Sigmoid colon (tissue), 7 donors: ENCODE measurements around the gene VWA3B. TPM values are rescaled to one million over a fixed set of nuclear protein-coding genes. Genes with fewer than 3 reads are reported as not detected.
"Not testable (repeated sequence)": the region's sequence is repeated elsewhere in the genome, so short reads cannot be mapped to it uniquely, and the experiment has no call there.

Experiments
- DNase-seq: peaks from one replicate; pipeline ENCODE4 v3.0.0-alpha.2; 2019
- H3K27ac ChIP-seq, 4 donors: fragments of 200-600 bp; sonication (generic); one replicate each; pipeline ENCODE4 v1.5.1; 2016 to 2019; ENCODE audit warnings: mild to moderate bottlenecking in 1 of 4
- H3K27me3 ChIP-seq, 3 donors: fragments of 200-600 bp; sonication (generic); one replicate each; pipeline ENCODE4 v1.5.1; 2019; ENCODE audit warnings: mild to moderate bottlenecking in 1 of 3
- H3K36me3 ChIP-seq, 4 donors: fragments of 200-600 bp; sonication (generic); one replicate each; pipeline ENCODE4 v1.5.1; 2016 to 2019
- H3K4me1 ChIP-seq, 4 donors: fragments of 200-600 bp; sonication (generic); one replicate each; pipeline ENCODE4 v1.5.1; 2017 to 2019
- H3K4me3 ChIP-seq, 4 donors: fragments of 200-600 bp; sonication (generic); one replicate each; pipeline ENCODE4 v1.5.1; 2017 to 2019; ENCODE audit warnings: mild to moderate bottlenecking in 2 of 4, moderate library complexity in 1 of 4
- H3K9me3 ChIP-seq, 4 donors: fragments of 200-600 bp in 3 of 4; sonication (generic) in 3 of 4; one replicate each; pipeline versions ENCODE4 v1.5.1 to v1.6.1; 2013 to 2019
- EP300 ChIP-seq, 4 donors: sonication (generic); formaldehyde crosslinking; IDR thresholded peaks; one replicate each; pipeline ENCODE4 v1.6.1; 2017; ENCODE audit warnings: antibody characterized with exemption in 4 of 4
- POLR2A ChIP-seq, 2 donors: fragments of 450-650 bp; IDR thresholded peaks; one replicate each; pipeline ENCODE4 v1.6.1; 2016; ENCODE audit warnings: antibody characterized with exemption in 2 of 2, mild to moderate bottlenecking in 2 of 2, moderate library complexity in 2 of 2
- POLR2AphosphoS5 ChIP-seq, 4 donors: sonication (generic); formaldehyde crosslinking; IDR thresholded peaks; one replicate each; pipeline ENCODE4 v1.6.1; 2017; ENCODE audit warnings: antibody characterized with exemption in 4 of 4
- WGBS, 2 donors: extraction: QIAGEN DNeasy Blood & Tissue Kit; methylation state at CpG; one replicate each; pipeline ENCODE4 v1.1.7; 2013; 5-methylcytosine and 5-hydroxymethylcytosine counted together
- intact Hi-C: fragments of 100-400 bp; cut with DNase I; formaldehyde crosslinking; loops from one replicate; pipeline ENCODE4 v1.15.1; 2023
- polyA plus RNA-seq, 3 donors: library from polyadenylated mRNA; stranded (reverse); fragments of 200-250 nt; gene quantifications; one replicate each; pipeline ENCODE4 v1.2.3, GENCODE V29; 2013
- total RNA-seq, 4 donors: library from RNA; depleted of rRNA; stranded (reverse); fragments of >200 nt; gene quantifications; one replicate each; pipeline ENCODE4 v1.1.0, GENCODE V29; 2016
- TF ChIP-seq, protein P1 (sequence below), 4 experiments: fragments of 450-650 bp in 3 of 4; fragments of 200-600 bp in 1 of 4; IDR thresholded peaks; one replicate each; pipeline ENCODE4 v1.5.1; 2016 to 2019; ENCODE audit warnings: antibody characterized with exemption in 4 of 4, mild to moderate bottlenecking in 3 of 4, moderate library complexity in 2 of 4
- donor health status: healthy with polysubstance abuse.
- donor health status: Bipolar disorder and iron deficiency.
- donor health status: healthy.

The VWA3B gene
- total and polyA plus RNA-seq, 7 donors, result 0.55 to 1.4 (median 1.2) TPM; not detected in 3

- intact Hi-C loops, result no loop called here
- Histone ChIP-seq H3K9me3 (peaks cover 0 to 2% (median under 1%) of the 10 kb centered on the region in 4 donors), H3K27ac (no peak overlapping the region), H3K36me3 (no peaks in the 10 kb centered on the region), H3K4me1 (no peaks in the 10 kb centered on the region), H3K27me3 (no peaks in the 10 kb centered on the region), H3K4me3 (no peak overlapping the region)
- TF ChIP-seq POLR2AphosphoS5 (IDR thresholded peaks at IDR 0.05) (no peak), POLR2A (IDR thresholded peaks at IDR 0.05) (no peak), EP300 (IDR thresholded peaks at IDR 0.05) (no peak)
- TF ChIP-seq, protein P1, sequence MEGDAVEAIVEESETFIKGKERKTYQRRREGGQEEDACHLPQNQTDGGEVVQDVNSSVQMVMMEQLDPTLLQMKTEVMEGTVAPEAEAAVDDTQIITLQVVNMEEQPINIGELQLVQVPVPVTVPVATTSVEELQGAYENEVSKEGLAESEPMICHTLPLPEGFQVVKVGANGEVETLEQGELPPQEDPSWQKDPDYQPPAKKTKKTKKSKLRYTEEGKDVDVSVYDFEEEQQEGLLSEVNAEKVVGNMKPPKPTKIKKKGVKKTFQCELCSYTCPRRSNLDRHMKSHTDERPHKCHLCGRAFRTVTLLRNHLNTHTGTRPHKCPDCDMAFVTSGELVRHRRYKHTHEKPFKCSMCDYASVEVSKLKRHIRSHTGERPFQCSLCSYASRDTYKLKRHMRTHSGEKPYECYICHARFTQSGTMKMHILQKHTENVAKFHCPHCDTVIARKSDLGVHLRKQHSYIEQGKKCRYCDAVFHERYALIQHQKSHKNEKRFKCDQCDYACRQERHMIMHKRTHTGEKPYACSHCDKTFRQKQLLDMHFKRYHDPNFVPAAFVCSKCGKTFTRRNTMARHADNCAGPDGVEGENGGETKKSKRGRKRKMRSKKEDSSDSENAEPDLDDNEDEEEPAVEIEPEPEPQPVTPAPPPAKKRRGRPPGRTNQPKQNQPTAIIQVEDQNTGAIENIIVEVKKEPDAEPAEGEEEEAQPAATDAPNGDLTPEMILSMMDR (IDR thresholded peaks at IDR 0.05), result no peak
- 89 to 91% methylated on average over 6 of the region's 6 CpGs for WGBS, 2 donors
- DNase-seq, result no peak
These were observed 13.2 kb downstream of the VWA3B start for GRCh38 chr2:98099939-98100743.

DNA sequence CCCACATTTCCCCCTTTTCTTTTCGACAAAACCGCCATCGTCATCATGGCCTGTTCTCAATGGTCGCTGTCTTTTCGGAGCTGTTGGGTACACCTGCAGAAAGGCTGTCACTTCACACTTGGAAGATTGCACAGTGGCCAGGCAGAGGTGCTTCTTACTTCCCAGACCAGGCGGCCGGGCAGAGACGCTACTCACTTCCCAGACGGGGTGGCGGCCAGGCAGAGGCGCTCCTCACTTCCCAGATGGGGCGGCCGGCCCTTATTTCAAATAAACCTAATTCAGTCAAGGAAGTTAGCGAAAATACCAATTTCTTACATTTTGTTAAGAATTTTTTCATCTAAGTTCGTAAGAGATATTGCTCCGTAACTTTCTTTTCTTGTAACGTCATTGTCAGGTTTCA lies 15.3 kb downstream of the VWA3B start:
- H3K9me3 ChIP-seq, H3K4me1 ChIP-seq, H3K36me3 ChIP-seq, H3K27me3 ChIP-seq, DNase-seq, intact Hi-C loops, H3K4me3 ChIP-seq, H3K27ac ChIP-seq: not testable (repeated sequence)
- 97 to 98% methylated on average over 17 of the region's 17 CpGs for WGBS, 2 donors

GRCh38 chr2:98102878-98103277 lies 15.9 kb downstream of the VWA3B start:
- no peak for TF ChIP-seq POLR2A (IDR thresholded peaks at IDR 0.05)
- TF ChIP-seq, protein P1 (IDR thresholded peaks at IDR 0.05), result no peak
- TF ChIP-seq EP300 (IDR thresholded peaks at IDR 0.05), result no peak
- TF ChIP-seq POLR2AphosphoS5 (IDR thresholded peaks at IDR 0.05), result no peak
- DNase-seq, result no peak
- H3K27me3 ChIP-seq, result no peaks in the 10 kb centered on the region
- H3K4me3 ChIP-seq, result no peak overlapping the region
- no peaks in the 10 kb centered on the region for H3K4me1 ChIP-seq
- intact Hi-C loops, result no loop called here
- H3K27ac ChIP-seq, result no peak overlapping the region
- no peaks in the 10 kb centered on the region for H3K9me3 ChIP-seq
- H3K36me3 ChIP-seq, result no peaks in the 10 kb centered on the region

DNA sequence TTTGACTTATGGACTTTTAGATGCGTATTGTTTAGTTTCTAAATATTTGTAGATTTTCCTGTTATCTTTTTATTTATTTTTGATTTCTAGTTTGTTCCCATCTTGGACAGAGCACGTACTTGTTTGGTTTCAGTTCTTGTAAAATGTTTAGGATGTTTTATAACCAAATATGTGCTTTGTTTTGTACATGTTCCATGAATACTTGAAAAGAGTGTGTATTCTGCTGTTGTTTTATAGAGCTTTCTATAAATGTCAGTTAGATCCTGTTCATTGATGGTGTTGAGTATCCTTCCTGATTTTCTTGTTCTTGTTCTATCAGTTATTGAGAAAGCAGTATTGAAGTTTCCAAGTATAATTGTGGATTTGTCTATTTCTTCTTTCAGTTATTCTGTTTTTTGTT lies 21.1 kb downstream of the VWA3B start:
- no peaks in the 10 kb centered on the region for H3K4me1 ChIP-seq
- intact Hi-C loops, result no loop called here
- no peaks in the 10 kb centered on the region for H3K36me3 ChIP-seq
- DNase-seq, result no peak
- H3K27me3 ChIP-seq, result no peaks in the 10 kb centered on the region
- 58 to 71% methylated on average over 2 of the region's 2 CpGs for WGBS, 2 donors
- H3K27ac ChIP-seq, result no peak overlapping the region
- H3K9me3 ChIP-seq, result no peaks in the 10 kb centered on the region
- TF ChIP-seq POLR2AphosphoS5 (IDR thresholded peaks at IDR 0.05) (no peak), POLR2A (IDR thresholded peaks at IDR 0.05) (no peak), EP300 (IDR thresholded peaks at IDR 0.05) (no peak)
- TF ChIP-seq, protein P1 (IDR thresholded peaks at IDR 0.05), result no peak
- no peak overlapping the region for H3K4me3 ChIP-seq

GRCh38 chr2:98110741-98111140 lies 23.8 kb downstream of the VWA3B start:
- DNase-seq, result no peak
- TF ChIP-seq, protein P1 (IDR thresholded peaks at IDR 0.05), result no peak
- TF ChIP-seq POLR2AphosphoS5 (IDR thresholded peaks at IDR 0.05) (no peak), EP300 (IDR thresholded peaks at IDR 0.05) (no peak), POLR2A (IDR thresholded peaks at IDR 0.05) (no peak)
- no peaks in the 10 kb centered on the region for H3K9me3 ChIP-seq
- H3K4me1 ChIP-seq, result no peaks in the 10 kb centered on the region
- no peak overlapping the region for H3K4me3 ChIP-seq
- no peaks in the 10 kb centered on the region for H3K27me3 ChIP-seq
- H3K36me3 ChIP-seq, result no peaks in the 10 kb centered on the region
- H3K27ac ChIP-seq, result no peak overlapping the region
- intact Hi-C loops, result no loop called here
- WGBS, 2 donors, result 79 to 94% methylated on average over 2 of the region's 2 CpGs
